Neutrophil (primary cell): ENCODE data around the gene HAUS7.

Source experiments
- H3K27ac ChIP-seq: fragments of 200-600 bp; sonication (generic); 2 replicates; pipeline ENCODE4 v1.5.1; 2016; ENCODE audit warnings: mild to moderate bottlenecking, moderate library complexity
- H3K27me3 ChIP-seq: fragments of 200-600 bp; sonication (generic); 2 replicates; pipeline ENCODE4 v1.6.0; 2016; ENCODE audit warnings: mild to moderate bottlenecking
- H3K36me3 ChIP-seq: fragments of 200-600 bp; sonication (generic); 2 replicates; pipeline ENCODE4 v1.5.1; 2017
- H3K4me1 ChIP-seq, 2 experiments: fragments of 200-600 bp in 1 of 2; sonication (generic) in 1 of 2; 1 replicate in 1 of 2; 2 replicates in 1 of 2; pipeline versions ENCODE4 v1.5.1 to v1.6.1; 2013 to 2016; ENCODE audit warnings: low read depth in 1 of 2, low read length in 1 of 2, mild to moderate bottlenecking in 1 of 2, moderate library complexity in 1 of 2; ENCODE audit not compliant: control insufficient read depth in 1 of 2, insufficient read depth in 1 of 2
- H3K4me3 ChIP-seq, 2 experiments: fragments of 200-600 bp in 1 of 2; sonication (generic) in 1 of 2; 1 replicate in 1 of 2; 2 replicates in 1 of 2; pipeline ENCODE4 v1.5.1; 2013 to 2016; ENCODE audit warnings: low read depth in 1 of 2, low read length in 1 of 2, mild to moderate bottlenecking in 1 of 2, moderate library complexity in 1 of 2
- H3K9me3 ChIP-seq: fragments of 200-600 bp; sonication (generic); 2 replicates; pipeline ENCODE4 v1.5.1; 2016
- TF ChIP-seq, protein P1 (sequence below): fragments of 200-600 bp; sonication (generic); IDR thresholded peaks from 2 replicates; pipeline ENCODE4 v1.5.1; 2016; ENCODE audit warnings: antibody characterized with exemption

HAUS7 gene

DNA sequence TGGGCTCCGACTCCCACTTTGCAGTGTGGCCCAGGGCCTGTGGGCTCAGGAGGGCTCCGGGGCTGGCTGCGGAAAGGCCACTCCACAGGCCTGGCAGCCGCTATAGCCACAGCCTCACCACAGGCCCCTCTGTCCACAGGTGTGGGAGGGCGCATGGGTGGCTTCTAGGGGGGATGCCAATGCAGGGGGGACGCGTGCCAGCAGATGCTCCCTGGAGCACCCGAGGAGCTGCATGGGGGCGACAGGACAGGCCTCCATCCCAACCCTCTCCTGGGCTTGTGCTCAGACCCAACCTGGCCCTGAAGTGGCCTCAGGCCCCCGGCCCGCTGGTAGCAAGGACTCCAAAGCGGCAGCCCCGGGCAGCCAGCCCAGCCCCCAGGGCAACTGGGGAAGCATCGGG is 32.4 kb upstream of the HAUS7 start:
- Histone ChIP-seq H3K4me1 (no peaks in the 10 kb centered on the region), H3K27me3 (no peaks in the 10 kb centered on the region), H3K4me3 (no peak overlapping the region), H3K27ac (no peak overlapping the region), H3K36me3 (no peaks in the 10 kb centered on the region), H3K9me3 (no peaks in the 10 kb centered on the region)
- TF ChIP-seq, protein P1, sequence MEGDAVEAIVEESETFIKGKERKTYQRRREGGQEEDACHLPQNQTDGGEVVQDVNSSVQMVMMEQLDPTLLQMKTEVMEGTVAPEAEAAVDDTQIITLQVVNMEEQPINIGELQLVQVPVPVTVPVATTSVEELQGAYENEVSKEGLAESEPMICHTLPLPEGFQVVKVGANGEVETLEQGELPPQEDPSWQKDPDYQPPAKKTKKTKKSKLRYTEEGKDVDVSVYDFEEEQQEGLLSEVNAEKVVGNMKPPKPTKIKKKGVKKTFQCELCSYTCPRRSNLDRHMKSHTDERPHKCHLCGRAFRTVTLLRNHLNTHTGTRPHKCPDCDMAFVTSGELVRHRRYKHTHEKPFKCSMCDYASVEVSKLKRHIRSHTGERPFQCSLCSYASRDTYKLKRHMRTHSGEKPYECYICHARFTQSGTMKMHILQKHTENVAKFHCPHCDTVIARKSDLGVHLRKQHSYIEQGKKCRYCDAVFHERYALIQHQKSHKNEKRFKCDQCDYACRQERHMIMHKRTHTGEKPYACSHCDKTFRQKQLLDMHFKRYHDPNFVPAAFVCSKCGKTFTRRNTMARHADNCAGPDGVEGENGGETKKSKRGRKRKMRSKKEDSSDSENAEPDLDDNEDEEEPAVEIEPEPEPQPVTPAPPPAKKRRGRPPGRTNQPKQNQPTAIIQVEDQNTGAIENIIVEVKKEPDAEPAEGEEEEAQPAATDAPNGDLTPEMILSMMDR, result no peak

DNA sequence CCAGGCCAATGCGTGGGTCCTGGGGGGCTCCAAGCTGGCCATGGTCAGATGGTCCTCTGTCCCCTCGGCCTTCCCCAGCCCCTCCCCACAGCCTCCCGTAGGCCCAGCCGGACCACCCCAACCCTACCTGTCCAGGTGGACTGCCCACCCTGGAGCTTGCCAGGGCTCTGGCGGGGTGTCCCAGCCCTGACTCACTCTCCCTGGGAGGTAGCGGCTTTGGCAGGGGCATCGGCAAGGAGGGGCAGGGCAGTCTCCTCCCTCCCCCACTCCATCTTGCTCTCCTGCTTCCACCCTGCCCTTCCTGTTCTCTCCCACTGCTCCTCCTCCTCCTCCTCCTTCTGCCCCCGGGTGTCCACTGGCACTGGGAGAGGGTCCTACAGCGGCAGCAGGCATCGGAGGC is 31.8 kb upstream of the HAUS7 start:
- H3K27me3 ChIP-seq, result no peaks in the 10 kb centered on the region
- H3K36me3 ChIP-seq, result no peaks in the 10 kb centered on the region
- no peak overlapping the region for H3K27ac ChIP-seq
- TF ChIP-seq, protein P1, result no peak
- H3K9me3 ChIP-seq, result no peaks in the 10 kb centered on the region
- no peaks in the 10 kb centered on the region for H3K4me1 ChIP-seq
- no peak overlapping the region for H3K4me3 ChIP-seq

DNA sequence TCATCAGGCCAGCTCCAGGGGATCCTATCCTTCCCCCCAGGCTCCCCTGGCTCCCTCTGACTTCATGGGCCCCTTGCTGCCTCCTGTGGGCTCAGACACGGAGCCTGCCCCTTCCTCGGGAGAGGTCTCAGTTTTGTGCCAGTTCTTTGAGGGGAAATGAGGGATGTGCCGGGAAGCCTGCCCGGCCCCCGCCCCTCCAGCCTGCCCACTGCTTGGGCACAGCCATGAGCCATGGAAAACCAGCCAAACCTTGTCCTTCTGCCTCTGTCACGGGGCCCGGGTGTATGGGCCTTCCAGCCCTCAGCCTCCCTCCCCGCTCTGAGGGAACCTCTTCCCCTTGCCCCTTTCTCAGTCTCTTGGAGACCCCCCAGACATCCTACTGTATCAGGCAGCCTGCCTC is 31.2 kb upstream of the HAUS7 start:
- TF ChIP-seq, protein P1, result no peak
- Histone ChIP-seq H3K9me3 (no peaks in the 10 kb centered on the region), H3K36me3 (no peaks in the 10 kb centered on the region), H3K27me3 (peaks cover under 1% of the 10 kb centered on the region), H3K27ac (no peak overlapping the region), H3K4me1 (no peaks in the 10 kb centered on the region), H3K4me3 (no peak overlapping the region)

DNA sequence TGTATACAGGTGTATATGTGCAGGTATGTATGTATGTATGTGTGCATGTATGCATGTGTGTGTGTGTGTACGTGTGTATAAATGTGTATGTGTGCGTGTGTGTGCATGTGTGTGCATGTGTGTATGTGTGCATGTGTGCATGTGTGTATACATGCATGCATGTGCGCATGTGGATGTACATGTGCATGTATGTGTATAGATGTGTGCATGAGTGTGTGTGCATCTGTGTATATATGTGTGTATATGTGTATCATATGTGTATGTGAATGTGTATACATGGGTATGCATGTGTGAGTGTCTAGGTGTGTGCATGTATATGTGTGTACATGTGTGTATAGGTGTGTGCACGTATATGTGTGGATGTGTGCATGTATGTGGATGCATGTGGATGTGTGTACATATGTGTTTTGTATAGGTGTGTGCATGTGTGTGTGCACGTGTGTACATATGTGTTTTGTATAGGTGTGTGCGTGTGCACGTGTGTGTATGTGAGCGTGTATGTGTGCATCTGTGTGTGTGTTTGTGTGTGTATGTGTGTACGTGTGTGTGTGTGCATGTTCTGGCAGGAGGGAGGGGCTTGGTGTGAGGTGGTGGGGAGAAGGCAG is 30.4 kb upstream of the HAUS7 start:
- peaks cover 8% of the 10 kb centered on the region for H3K27me3 ChIP-seq
- no peaks in the 10 kb centered on the region for H3K4me1 ChIP-seq
- H3K9me3 ChIP-seq, result no peaks in the 10 kb centered on the region
- H3K27ac ChIP-seq, result no peak overlapping the region
- TF ChIP-seq, protein P1, result no peak
- H3K4me3 ChIP-seq, result no peak overlapping the region
- no peaks in the 10 kb centered on the region for H3K36me3 ChIP-seq

DNA sequence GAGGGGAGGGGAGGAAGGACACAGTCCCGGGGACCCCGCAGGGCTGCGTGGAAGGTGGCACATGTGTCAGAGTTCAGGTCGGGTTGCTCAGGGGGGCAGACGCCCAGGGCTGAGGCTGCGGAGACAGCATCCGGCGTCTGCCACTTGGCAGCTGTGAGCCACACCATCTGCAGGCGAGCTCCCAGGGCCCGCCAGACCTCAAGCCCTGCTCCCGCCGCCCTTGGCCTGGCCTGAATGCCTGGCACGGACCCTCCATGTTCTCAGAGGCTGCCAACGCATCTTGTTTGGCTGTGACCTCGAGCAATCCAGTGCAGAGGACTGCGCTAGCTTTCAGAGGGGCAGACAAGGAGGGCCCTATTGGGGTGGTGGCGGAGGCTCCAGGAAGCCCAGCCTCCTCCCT is 29.5 kb upstream of the HAUS7 start:
- no peaks in the 10 kb centered on the region for H3K4me1 ChIP-seq
- H3K27ac ChIP-seq, result no peak overlapping the region
- no peaks in the 10 kb centered on the region for H3K36me3 ChIP-seq
- H3K9me3 ChIP-seq, result no peaks in the 10 kb centered on the region
- H3K4me3 ChIP-seq, result no peak overlapping the region
- TF ChIP-seq, protein P1, result no peak
- H3K27me3 ChIP-seq, result peaks cover 17% of the 10 kb centered on the region

DNA sequence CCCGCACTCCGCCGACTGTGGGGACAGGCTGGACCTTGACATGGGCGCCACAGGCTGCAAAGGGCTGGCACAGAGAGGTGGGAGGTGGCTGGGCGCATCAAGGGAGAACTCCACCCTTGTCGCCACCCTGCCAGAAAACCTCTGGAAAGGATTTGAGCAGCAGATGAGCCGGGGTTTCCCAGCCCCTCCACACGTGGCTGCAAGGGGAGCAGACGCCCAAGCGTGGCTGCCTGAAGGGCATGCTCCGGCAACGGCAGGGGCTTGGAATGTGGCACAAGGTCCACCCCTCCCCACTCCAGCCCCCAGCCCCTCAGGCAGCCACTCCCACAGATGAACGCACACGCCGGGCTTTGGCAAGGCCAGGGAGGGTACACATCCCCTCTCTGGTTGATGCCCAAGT is 29.0 kb upstream of the HAUS7 start:
- H3K4me3 ChIP-seq, result no peak overlapping the region
- no peak overlapping the region for H3K27ac ChIP-seq
- TF ChIP-seq, protein P1, result no peak
- no peaks in the 10 kb centered on the region for H3K36me3 ChIP-seq
- H3K9me3 ChIP-seq, result no peaks in the 10 kb centered on the region
- peaks cover 22% of the 10 kb centered on the region for H3K27me3 ChIP-seq
- H3K4me1 ChIP-seq, result no peaks in the 10 kb centered on the region
